B cell (primary cell): ENCODE data around the gene MAP1B. TPM values are rescaled to one million over a fixed set of nuclear protein-coding genes. Genes with fewer than 3 reads are reported as not detected.

ENCODE experiments used
- ATAC-seq: fragments of 200-7000 bp; cut with Tn5 transposase; one replicate; pipeline ENCODE4 v1.10.0; 2021; ENCODE audit warnings: low read depth, mild to moderate bottlenecking, moderate number of reproducible peaks, moderate library complexity
- CTCF ChIA-PET: fragments of 350-600 bp; sonication (Branson Sonifier 250); formaldehyde crosslinking; loops from one replicate; lab custom pipeline; 2021; ENCODE audit warnings: antibody characterized with exemption, inconsistent platforms; lab: Charles Lee
- POLR2A ChIA-PET: fragments of 350-600 bp; sonication (Branson Sonifier 250); formaldehyde crosslinking; loops from one replicate; lab custom pipeline; 2021; ENCODE audit warnings: antibody characterized with exemption; lab: Charles Lee
- DNase-seq: peaks from one replicate; pipeline ENCODE4 v3.0.0; 2013
- H2AFZ ChIP-seq: 2 replicates; pipeline ENCODE4 v1.6.1; 2012; ENCODE audit warnings: mild to moderate bottlenecking, low read depth, low read length; ENCODE audit not compliant: insufficient read depth, poor library complexity, severe bottlenecking
- H3K27ac ChIP-seq, 2 donors: 1 replicate in 1 of 2; 2 replicates in 1 of 2; pipeline ENCODE4 v1.5.1; 2012 to 2013; ENCODE audit warnings: low read length in 2 of 2, mild to moderate bottlenecking in 2 of 2, moderate library complexity in 1 of 2
- H3K27me3 ChIP-seq, 4 experiments: fragments of 200-600 bp in 1 of 4; sonication (generic) in 1 of 4; replicated peaks in 1 of 4; 1 replicate in 2 of 4; 2 replicates in 2 of 4; pipeline versions ENCODE4 v1.6.1 to v1.7.0; 2013 to 2016; ENCODE audit warnings: low read length in 3 of 4, mild to moderate bottlenecking in 2 of 4, mixed read lengths in 1 of 4, moderate library complexity in 1 of 4; ENCODE audit not compliant: insufficient read depth in 4 of 4, control insufficient read depth in 3 of 4; ENCODE audit errors: control extremely low read depth in 1 of 4
- H3K36me3 ChIP-seq, 2 experiments: replicated peaks in 1 of 2; 1 replicate in 1 of 2; 2 replicates in 1 of 2; pipeline versions ENCODE4 v1.6.1 to v1.7.1; 2013; ENCODE audit warnings: low read length in 1 of 2; ENCODE audit not compliant: insufficient read depth in 2 of 2, control insufficient read depth in 1 of 2; ENCODE audit errors: control extremely low read depth in 1 of 2, extremely low read depth in 1 of 2
- H3K4me1 ChIP-seq, 2 donors: fragments of 200-600 bp in 1 of 2; sonication (generic) in 1 of 2; 1 replicate in 1 of 2; 2 replicates in 1 of 2; pipeline versions ENCODE4 v1.5.1 to v1.6.1; 2013 to 2017; ENCODE audit warnings: low read length in 2 of 2; ENCODE audit not compliant: control insufficient read depth in 2 of 2, insufficient read depth in 2 of 2
- H3K4me2 ChIP-seq: replicated peaks from 2 replicates; pipeline ENCODE3; 2012; ENCODE audit warnings: mild to moderate bottlenecking, low read depth, low read length; ENCODE audit not compliant: poor library complexity, severe bottlenecking
- H3K4me3 ChIP-seq, 5 experiments: fragments of 200-600 bp in 1 of 5; sonication (generic) in 1 of 5; 1 replicate in 3 of 5; 2 replicates in 2 of 5; pipeline versions ENCODE4 v1.5.1 to v1.7.0; 2011 to 2016; ENCODE audit warnings: low read length in 4 of 5, mild to moderate bottlenecking in 4 of 5, low read depth in 2 of 5, control low read depth in 1 of 5, moderate library complexity in 1 of 5; ENCODE audit not compliant: insufficient read depth in 1 of 5; ENCODE audit errors: control extremely low read depth in 1 of 5, extremely low read depth in 1 of 5
- H3K79me2 ChIP-seq: fragments of 200-600 bp; sonication (generic); one replicate; pipeline ENCODE4 v1.6.0; 2016; ENCODE audit warnings: low read length; ENCODE audit not compliant: control insufficient read depth, insufficient read depth
- H3K9ac ChIP-seq: fragments of 200-600 bp; sonication (generic); 2 replicates; pipeline ENCODE4 v1.6.1; 2017; ENCODE audit warnings: mild to moderate bottlenecking, low read length, moderate library complexity
- H3K9me3 ChIP-seq, 3 donors: one replicate each; pipeline versions ENCODE4 v1.6.1 to v1.7.1; 2013; ENCODE audit warnings: low read length in 2 of 3; ENCODE audit not compliant: control insufficient read depth in 2 of 3, insufficient read depth in 1 of 3; ENCODE audit errors: control extremely low read depth in 1 of 3
- H4K20me1 ChIP-seq: 2 replicates; pipeline ENCODE4 v1.6.0; 2012; ENCODE audit warnings: mild to moderate bottlenecking, low read length; ENCODE audit not compliant: insufficient read depth, control insufficient read depth, poor library complexity, severe bottlenecking
- H3K27ac Mint-ChIP-seq: one replicate; pipeline ENCODE4 v1.8.0; 2021; ENCODE audit warnings: mixed read lengths
- H3K27me3 Mint-ChIP-seq: one replicate; pipeline ENCODE4 v1.8.0; 2021; ENCODE audit warnings: mixed read lengths
- H3K4me1 Mint-ChIP-seq: one replicate; pipeline ENCODE4 v1.8.0; 2021; ENCODE audit warnings: mixed read lengths
- H3K4me3 Mint-ChIP-seq: one replicate; pipeline ENCODE4 v1.8.0; 2021; ENCODE audit warnings: mixed read lengths
- H3K9me3 Mint-ChIP-seq: one replicate; pipeline ENCODE4 v1.8.0; 2022; ENCODE audit warnings: mixed read lengths; ENCODE audit not compliant: insufficient read depth
- EZH2 ChIP-seq: IDR thresholded peaks from 2 replicates; pipeline ENCODE4 v1.6.1; 2012; ENCODE audit warnings: borderline replicate concordance, low read depth, mild to moderate bottlenecking, moderate library complexity, low read length; ENCODE audit not compliant: insufficient read depth, poor library complexity, severe bottlenecking
- WGBS: methylation state at CpG from one replicate; pipeline ENCODE4 v1.1.5; 2013; ENCODE audit warnings: missing lambda C conversion rate; ENCODE audit not compliant: insufficient coverage; 5-methylcytosine and 5-hydroxymethylcytosine counted together
- intact Hi-C: fragments of 100-400 bp; cut with micrococcal nuclease; formaldehyde crosslinking; loops from one replicate; pipeline ENCODE4 v1.10.0; 2022
- polyA plus RNA-seq: library from polyadenylated mRNA; depleted of rRNA; stranded (reverse); fragments of >200 nt; gene quantifications from 2 replicates; pipeline ENCODE4 v1.2.3, GENCODE V29; 2012
- total RNA-seq, 2 donors: library from RNA; stranded (reverse); fragments of 120-200 nt in 1 of 2; gene quantifications; 1 replicate in 1 of 2; 2 replicates in 1 of 2; pipeline versions ENCODE4 v1.2.3 to v1.2.4, GENCODE V29; 2013 to 2022
- TF ChIP-seq, protein P1 (sequence below): fragments of 200-600 bp; IDR thresholded peaks from one replicate; pipeline ENCODE4 v1.8.0; 2022; ENCODE audit warnings: antibody characterized with exemption, mild to moderate bottlenecking

MAP1B gene
- total and polyA plus RNA-seq, 2 donors (not counting 1 experiment from before 2014, with no cell fraction given): 0.15 TPM; not detected in 1

DNA sequence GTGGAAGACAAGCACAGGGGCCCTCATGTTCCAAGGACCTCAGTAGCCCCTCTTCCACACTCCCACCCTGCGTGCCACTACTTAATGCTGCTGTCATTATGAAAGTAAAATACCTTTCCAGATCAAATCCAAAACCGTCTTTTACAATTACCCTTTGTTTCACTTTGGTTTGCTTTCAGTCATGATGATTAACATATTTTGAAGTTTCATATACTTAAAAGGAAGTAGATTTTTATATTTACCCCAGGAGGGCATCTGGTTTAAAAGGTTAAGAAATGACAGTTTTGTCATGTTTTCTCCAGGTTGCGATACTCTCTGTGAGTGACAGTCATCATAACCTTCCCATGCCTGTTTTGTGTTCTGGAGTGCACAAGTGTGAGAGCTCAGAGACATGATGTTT is 13.5 kb upstream of the MAP1B start:
- H4K20me1 ChIP-seq: no peaks in the 10 kb centered on the region
- H3K27ac Mint-ChIP-seq: no peak overlapping the region
- no peak overlapping the region for H3K4me3 ChIP-seq
- intact Hi-C loops: no loop called here
- H3K27ac ChIP-seq: no peak overlapping the region
- ChIA-PET CTCF (no interaction called here), POLR2A (no interaction called here)
- peaks cover 30% of the 10 kb centered on the region for H3K27me3 Mint-ChIP-seq
- H3K36me3 ChIP-seq: no peaks in the 10 kb centered on the region
- no peaks in the 10 kb centered on the region for H3K4me1 ChIP-seq
- 67% methylated on average over 1 of the region's 3 CpGs for WGBS
- H3K9ac ChIP-seq: no peak overlapping the region
- no peaks in the 10 kb centered on the region for H3K4me1 Mint-ChIP-seq
- no peak for DNase-seq
- no peak overlapping the region for H3K4me3 Mint-ChIP-seq
- H3K9me3 Mint-ChIP-seq: peaks cover 3% of the 10 kb centered on the region
- no peak overlapping the region for H2AFZ ChIP-seq
- H3K9me3 ChIP-seq: no peaks in the 10 kb centered on the region
- TF ChIP-seq, protein P1, sequence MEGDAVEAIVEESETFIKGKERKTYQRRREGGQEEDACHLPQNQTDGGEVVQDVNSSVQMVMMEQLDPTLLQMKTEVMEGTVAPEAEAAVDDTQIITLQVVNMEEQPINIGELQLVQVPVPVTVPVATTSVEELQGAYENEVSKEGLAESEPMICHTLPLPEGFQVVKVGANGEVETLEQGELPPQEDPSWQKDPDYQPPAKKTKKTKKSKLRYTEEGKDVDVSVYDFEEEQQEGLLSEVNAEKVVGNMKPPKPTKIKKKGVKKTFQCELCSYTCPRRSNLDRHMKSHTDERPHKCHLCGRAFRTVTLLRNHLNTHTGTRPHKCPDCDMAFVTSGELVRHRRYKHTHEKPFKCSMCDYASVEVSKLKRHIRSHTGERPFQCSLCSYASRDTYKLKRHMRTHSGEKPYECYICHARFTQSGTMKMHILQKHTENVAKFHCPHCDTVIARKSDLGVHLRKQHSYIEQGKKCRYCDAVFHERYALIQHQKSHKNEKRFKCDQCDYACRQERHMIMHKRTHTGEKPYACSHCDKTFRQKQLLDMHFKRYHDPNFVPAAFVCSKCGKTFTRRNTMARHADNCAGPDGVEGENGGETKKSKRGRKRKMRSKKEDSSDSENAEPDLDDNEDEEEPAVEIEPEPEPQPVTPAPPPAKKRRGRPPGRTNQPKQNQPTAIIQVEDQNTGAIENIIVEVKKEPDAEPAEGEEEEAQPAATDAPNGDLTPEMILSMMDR: no peak
- TF ChIP-seq EZH2: no peak
- no peak overlapping the region for H3K4me2 ChIP-seq
- no peaks in the 10 kb centered on the region for H3K79me2 ChIP-seq
- H3K27me3 ChIP-seq: peaks cover 0 to 6% (median 0%) of the 10 kb centered on the region in 4 experiments
- no peak for ATAC-seq

DNA sequence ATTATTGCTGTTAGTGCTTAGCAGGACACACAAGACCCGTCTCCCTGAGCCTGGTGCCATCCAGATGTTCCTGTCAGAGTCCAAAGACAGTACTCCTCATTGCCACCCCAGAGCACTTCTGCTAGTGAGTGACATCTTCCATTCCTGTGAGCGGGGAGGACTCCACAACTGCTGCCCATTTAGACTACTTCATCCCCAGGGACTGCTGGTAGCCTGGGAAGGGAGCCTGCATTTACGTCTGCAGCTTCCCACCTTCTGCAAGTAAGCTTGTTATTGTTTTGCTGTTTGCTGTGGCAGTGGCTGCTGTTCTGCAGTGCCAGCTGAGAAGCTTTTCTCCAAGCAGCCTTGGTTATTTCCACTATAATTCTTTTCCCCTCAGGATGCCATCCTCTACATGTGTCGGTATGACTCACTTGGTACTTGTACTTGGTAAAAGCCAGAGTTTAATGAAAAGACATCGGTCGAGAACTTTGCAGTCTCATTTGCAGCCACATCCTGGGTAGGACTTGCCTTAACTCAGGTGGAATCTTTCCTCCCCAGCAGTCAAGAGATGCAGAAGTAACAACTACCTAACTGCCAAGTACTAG is 10.6 kb upstream of the MAP1B start:
- intact Hi-C loops: no loop called here
- Histone ChIP-seq H3K4me1 (no peaks in the 10 kb centered on the region), H3K36me3 (no peaks in the 10 kb centered on the region), H3K9me3 (no peaks in the 10 kb centered on the region), H4K20me1 (no peaks in the 10 kb centered on the region), H3K27ac (no peak overlapping the region), H3K9ac (no peak overlapping the region), H3K27me3 (peaks cover 0 to 17% (median 5%) of the 10 kb centered on the region in 4 experiments), H3K79me2 (no peaks in the 10 kb centered on the region), H3K4me3 (no peak overlapping the region), H3K4me2 (no peak overlapping the region), H2AFZ (no peak overlapping the region)
- Mint-ChIP-seq H3K4me3 (no peak overlapping the region), H3K4me1 (no peaks in the 10 kb centered on the region), H3K27ac (no peak overlapping the region), H3K27me3 (peaks cover 50% of the 10 kb centered on the region), H3K9me3 (peaks cover 3% of the 10 kb centered on the region)
- WGBS: 94% methylated on average over 5 of the region's 6 CpGs
- DNase-seq (no peak), ATAC-seq (no peak)
- POLR2A ChIA-PET: no interaction called here
- CTCF ChIA-PET: no interaction called here
- no peak for TF ChIP-seq EZH2
- TF ChIP-seq, protein P1: no peak
